ENCODE measurements around the gene MED31.

DNA sequence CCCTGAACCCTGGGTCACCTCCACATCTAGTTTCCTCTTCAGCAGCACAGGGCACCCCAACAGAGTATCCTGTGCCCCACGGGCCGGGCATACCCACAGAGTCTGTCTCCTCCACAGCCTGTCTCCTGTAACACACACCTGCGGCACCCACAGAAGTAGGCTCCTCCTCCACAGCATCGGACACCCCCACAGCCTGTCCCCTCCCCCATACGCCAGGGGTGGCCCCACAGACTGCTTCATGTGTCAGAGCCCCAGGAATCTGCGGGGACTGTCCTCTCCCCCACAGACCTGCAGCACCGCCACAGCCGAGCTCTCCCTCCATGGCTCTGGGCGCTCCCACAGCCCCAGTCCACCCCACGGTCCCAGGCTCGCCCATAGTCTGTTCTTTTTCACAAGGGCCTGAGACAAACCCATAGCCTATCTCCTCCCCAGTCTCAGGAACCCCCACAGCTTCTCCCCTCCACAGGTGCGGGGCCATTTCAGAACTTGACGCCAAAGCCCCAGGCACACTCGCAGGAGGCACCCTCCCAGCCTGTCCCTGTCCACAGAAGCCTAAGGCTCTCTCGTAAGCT lies 12.3 kb downstream of the MED31 start:
- TF ChIP-seq, protein P1, sequence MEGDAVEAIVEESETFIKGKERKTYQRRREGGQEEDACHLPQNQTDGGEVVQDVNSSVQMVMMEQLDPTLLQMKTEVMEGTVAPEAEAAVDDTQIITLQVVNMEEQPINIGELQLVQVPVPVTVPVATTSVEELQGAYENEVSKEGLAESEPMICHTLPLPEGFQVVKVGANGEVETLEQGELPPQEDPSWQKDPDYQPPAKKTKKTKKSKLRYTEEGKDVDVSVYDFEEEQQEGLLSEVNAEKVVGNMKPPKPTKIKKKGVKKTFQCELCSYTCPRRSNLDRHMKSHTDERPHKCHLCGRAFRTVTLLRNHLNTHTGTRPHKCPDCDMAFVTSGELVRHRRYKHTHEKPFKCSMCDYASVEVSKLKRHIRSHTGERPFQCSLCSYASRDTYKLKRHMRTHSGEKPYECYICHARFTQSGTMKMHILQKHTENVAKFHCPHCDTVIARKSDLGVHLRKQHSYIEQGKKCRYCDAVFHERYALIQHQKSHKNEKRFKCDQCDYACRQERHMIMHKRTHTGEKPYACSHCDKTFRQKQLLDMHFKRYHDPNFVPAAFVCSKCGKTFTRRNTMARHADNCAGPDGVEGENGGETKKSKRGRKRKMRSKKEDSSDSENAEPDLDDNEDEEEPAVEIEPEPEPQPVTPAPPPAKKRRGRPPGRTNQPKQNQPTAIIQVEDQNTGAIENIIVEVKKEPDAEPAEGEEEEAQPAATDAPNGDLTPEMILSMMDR (IDR thresholded peaks at IDR 0.05; ENCODE audit: poor library complexity, severe bottlenecking), result no peak
- no peak for TF ChIP-seq POLR2AphosphoS5 (IDR thresholded peaks at IDR 0.05)
- TF ChIP-seq EP300 (conservative IDR thresholded peaks at IDR 0.05; ENCODE audit: poor library complexity, severe bottlenecking), result no peak
- no peak for TF ChIP-seq MXI1 (conservative IDR thresholded peaks at IDR 0.05; ENCODE audit: poor library complexity, severe bottlenecking)
- TF ChIP-seq EZH2 (IDR thresholded peaks at IDR 0.05; ENCODE audit: borderline replicate concordance, insufficient read depth, low read length, poor library complexity, severe bottlenecking), result no peak
- TF ChIP-seq SMC3 (conservative IDR thresholded peaks at IDR 0.05; ENCODE audit: poor library complexity), result no peak
- no peak for TF ChIP-seq RAD21 (conservative IDR thresholded peaks at IDR 0.05)

All from neural cell (in vitro differentiated cells).